ENCODE results near the gene C5orf15. TPM values are rescaled to one million over a fixed set of nuclear protein-coding genes. Genes with fewer than 3 reads are reported as not detected.

The C5orf15 gene
- total RNA-seq, 1 experiment from 2014 or later, result 45.2 TPM

- H4K20me1 ChIP-seq (ENCODE audit: low read length), result no peaks in the 10 kb centered on the region
- no TSS peak for BruUV-seq (replicated peaks)
- no peak overlapping the region for H3K4me2 ChIP-seq (ENCODE audit: low read length)
- no peak overlapping the region for H3K27ac ChIP-seq (ENCODE audit: low read length)
- no peak overlapping the region for H3K9ac ChIP-seq (ENCODE audit: low read length)
- intact Hi-C loops (cut with micrococcal nuclease), result no loop called here
- H3F3A ChIP-seq (ENCODE audit: low read length, unreplicated experiment), result no peaks in the 10 kb centered on the region
- no peak overlapping the region for H2AFZ ChIP-seq (ENCODE audit: low read length)
- POLR2A ChIA-PET (ENCODE audit: unreplicated experiment), result no interaction called here
- TF ChIP-seq CTCF (conservative IDR thresholded peaks at IDR 0.05; ENCODE audit: low read depth, low read length), result no peak
- no peak for TF ChIP-seq EZH2 (IDR thresholded peaks at IDR 0.05; ENCODE audit: low read length, unreplicated experiment)
- TF ChIP-seq EZH2phosphoT487 (IDR thresholded peaks at IDR 0.05; ENCODE audit: borderline replicate concordance, low read length), result no peak
- no peaks in the 10 kb centered on the region for H3K79me2 ChIP-seq (ENCODE audit: low read length)
- H3K36me3 ChIP-seq (ENCODE audit: low read depth, low read length), result no peaks in the 10 kb centered on the region
- H3K9me2 ChIP-seq (replicated peaks; ENCODE audit: low read length), result no peaks in the 10 kb centered on the region
- no peak for ATAC-seq
- H3K9me3 ChIP-seq (ENCODE audit: low read length), result no peaks in the 10 kb centered on the region
- DNase-seq, result no peak
- no peaks in the 10 kb centered on the region for H3K27me3 ChIP-seq (ENCODE audit: low read length)
- CTCF ChIA-PET, result no interaction called here
- H3K4me3 ChIP-seq (ENCODE audit: low read length), result no peak overlapping the region
- H3K4me1 ChIP-seq (ENCODE audit: insufficient read depth, low read length), result no peaks in the 10 kb centered on the region
Measured at GRCh38 chr5:133950821-133951612, 17.4 kb downstream of the C5orf15 start.

DNA sequence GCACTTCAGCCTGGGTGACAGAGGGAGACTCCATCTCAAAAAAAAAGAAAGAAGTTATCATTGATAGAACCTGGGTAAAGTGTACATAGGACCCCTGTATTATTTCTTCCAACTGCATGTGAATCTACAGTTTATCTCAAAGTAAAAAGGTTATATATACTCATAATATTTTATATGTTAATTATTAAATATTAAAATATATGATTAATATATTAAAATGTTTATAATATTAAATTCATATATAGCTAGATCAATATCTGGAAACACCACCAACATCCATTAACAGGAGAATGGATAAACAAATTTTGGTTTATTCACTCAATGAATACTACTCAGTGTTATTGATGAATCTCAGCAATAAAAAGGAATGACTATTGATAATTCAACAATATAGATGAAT is 19.7 kb downstream of the C5orf15 start:
- DNase-seq, result no peak
- ATAC-seq, result no peak
- Histone ChIP-seq H3K27me3 (ENCODE audit: low read length) (no peaks in the 10 kb centered on the region), H2AFZ (ENCODE audit: low read length) (no peak overlapping the region), H3F3A (ENCODE audit: low read length, unreplicated experiment) (no peaks in the 10 kb centered on the region), H3K9ac (ENCODE audit: low read length) (no peak overlapping the region), H3K4me1 (ENCODE audit: insufficient read depth, low read length) (no peaks in the 10 kb centered on the region), H3K27ac (ENCODE audit: low read length) (no peak overlapping the region), H3K9me2 (replicated peaks; ENCODE audit: low read length) (no peaks in the 10 kb centered on the region), H3K4me3 (ENCODE audit: low read length) (no peak overlapping the region), H3K36me3 (ENCODE audit: low read depth, low read length) (no peaks in the 10 kb centered on the region), H3K9me3 (ENCODE audit: low read length) (no peaks in the 10 kb centered on the region), H4K20me1 (ENCODE audit: low read length) (no peaks in the 10 kb centered on the region), H3K4me2 (ENCODE audit: low read length) (no peak overlapping the region), H3K79me2 (ENCODE audit: low read length) (no peaks in the 10 kb centered on the region)
- intact Hi-C loops (cut with micrococcal nuclease), result no loop called here
- CTCF ChIA-PET, result no interaction called here
- BruUV-seq (replicated peaks), result no TSS peak
- TF ChIP-seq EZH2phosphoT487 (IDR thresholded peaks at IDR 0.05; ENCODE audit: borderline replicate concordance, low read length) (no peak), CTCF (conservative IDR thresholded peaks at IDR 0.05; ENCODE audit: low read depth, low read length) (no peak), EZH2 (IDR thresholded peaks at IDR 0.05; ENCODE audit: low read length, unreplicated experiment) (no peak)
- POLR2A ChIA-PET (ENCODE audit: unreplicated experiment), result no interaction called here

DNA sequence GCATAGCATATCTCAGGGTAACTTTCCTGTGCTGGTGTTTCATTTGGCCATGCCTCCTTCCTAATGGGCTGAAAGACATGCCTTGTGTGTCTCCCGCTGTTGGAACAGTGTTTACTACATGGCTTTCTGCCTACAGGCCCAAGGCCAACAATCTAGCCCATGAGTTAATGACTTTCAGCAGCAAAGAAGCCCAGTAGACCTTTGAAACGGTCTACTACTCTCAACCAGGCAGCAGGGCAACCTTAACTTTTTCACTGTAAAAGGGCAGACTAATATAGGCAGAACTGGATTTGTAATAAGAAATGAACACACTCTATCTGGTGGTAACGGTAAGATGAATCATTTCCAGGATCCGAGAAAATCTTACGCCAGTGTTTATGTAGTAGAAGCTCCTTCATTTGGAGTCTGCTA is 21.0 kb downstream of the C5orf15 start:
- intact Hi-C loops (cut with micrococcal nuclease), result no loop called here

More for the DNA sequence above, 21.0 kb downstream of the C5orf15 start:
- no peak for TF ChIP-seq EZH2phosphoT487 (IDR thresholded peaks at IDR 0.05; ENCODE audit: borderline replicate concordance, low read length)
- no peak for TF ChIP-seq CTCF (conservative IDR thresholded peaks at IDR 0.05; ENCODE audit: low read depth, low read length)
- H2AFZ ChIP-seq (ENCODE audit: low read length), result no peak overlapping the region
- no TSS peak for BruUV-seq (replicated peaks)
- ATAC-seq (no peak), DNase-seq (no peak)
- H3K36me3 ChIP-seq (ENCODE audit: low read depth, low read length), result no peaks in the 10 kb centered on the region
- no peak overlapping the region for H3K4me2 ChIP-seq (ENCODE audit: low read length)
- ChIA-PET CTCF (interaction anchor here (0.7 kb wide), 1 partner anchor 279 kb away, joined by 3 read pairs; no protein-coding TSS in a partner anchor), POLR2A (ENCODE audit: unreplicated experiment) (no interaction called here)
- H3K27ac ChIP-seq (ENCODE audit: low read length), result no peak overlapping the region
- no peaks in the 10 kb centered on the region for H3K9me2 ChIP-seq (replicated peaks; ENCODE audit: low read length)
- no peaks in the 10 kb centered on the region for H3K79me2 ChIP-seq (ENCODE audit: low read length)
- no peaks in the 10 kb centered on the region for H4K20me1 ChIP-seq (ENCODE audit: low read length)
- peaks cover 10% of the 10 kb centered on the region for H3K4me1 ChIP-seq (ENCODE audit: insufficient read depth, low read length)
- H3K27me3 ChIP-seq (ENCODE audit: low read length), result no peaks in the 10 kb centered on the region
- H3K4me3 ChIP-seq (ENCODE audit: low read length), result no peak overlapping the region
- H3F3A ChIP-seq (ENCODE audit: low read length, unreplicated experiment), result no peaks in the 10 kb centered on the region
- no peaks in the 10 kb centered on the region for H3K9me3 ChIP-seq (ENCODE audit: low read length)
- H3K9ac ChIP-seq (ENCODE audit: low read length), result no peak overlapping the region
